ENCODE measurements around the gene CAPN10. TPM values are rescaled to one million over a fixed set of nuclear protein-coding genes. Genes with fewer than 3 reads are reported as not detected.
"Not testable (repeated sequence)": the region's sequence is repeated elsewhere in the genome, so short reads cannot be mapped to it uniquely, and the experiment has no call there.

Gene CAPN10
- total RNA-seq, 1 donor from 2014 or later: 34.4 TPM

DNA sequence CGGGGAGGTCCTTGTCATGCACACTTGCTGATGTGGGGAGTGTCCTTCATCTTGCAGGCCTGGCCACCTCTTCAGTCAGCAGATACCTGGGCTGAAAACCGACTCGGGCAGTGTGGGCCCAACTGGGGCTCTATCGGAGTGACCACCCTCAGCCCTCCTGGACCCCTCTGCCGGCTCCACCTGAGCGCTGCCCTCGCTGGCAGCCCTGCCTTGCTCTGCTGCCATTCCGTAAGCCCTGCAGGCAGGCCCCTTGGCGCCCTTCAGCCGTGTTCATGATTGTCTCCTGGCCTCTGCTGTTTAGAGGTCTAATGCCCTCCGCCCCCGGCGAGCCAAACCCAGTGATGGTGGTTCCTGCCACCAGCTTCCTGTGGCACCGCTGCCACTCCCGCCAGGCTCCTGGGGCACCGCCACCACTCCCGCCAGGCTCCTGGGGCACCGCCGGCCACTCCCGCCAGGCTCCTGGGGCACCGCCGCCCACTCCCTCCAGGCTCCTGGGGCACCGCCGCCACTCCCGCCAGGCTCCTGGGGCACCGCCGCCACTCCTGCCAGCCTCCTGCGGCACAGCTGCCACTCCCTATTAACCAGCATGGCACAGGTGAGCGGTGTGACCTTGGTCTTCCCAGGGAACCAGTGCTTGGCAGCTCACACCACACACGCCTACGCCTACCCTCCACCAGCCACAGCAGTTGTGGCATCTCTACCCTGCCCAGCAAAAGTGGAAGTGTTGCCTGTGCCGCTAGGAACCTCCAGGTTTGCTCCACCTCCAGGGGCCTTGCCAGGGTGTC lies 15.9 kb downstream of the CAPN10 start:
- DNase-seq (ENCODE audit: low spot score): no peak

DNA sequence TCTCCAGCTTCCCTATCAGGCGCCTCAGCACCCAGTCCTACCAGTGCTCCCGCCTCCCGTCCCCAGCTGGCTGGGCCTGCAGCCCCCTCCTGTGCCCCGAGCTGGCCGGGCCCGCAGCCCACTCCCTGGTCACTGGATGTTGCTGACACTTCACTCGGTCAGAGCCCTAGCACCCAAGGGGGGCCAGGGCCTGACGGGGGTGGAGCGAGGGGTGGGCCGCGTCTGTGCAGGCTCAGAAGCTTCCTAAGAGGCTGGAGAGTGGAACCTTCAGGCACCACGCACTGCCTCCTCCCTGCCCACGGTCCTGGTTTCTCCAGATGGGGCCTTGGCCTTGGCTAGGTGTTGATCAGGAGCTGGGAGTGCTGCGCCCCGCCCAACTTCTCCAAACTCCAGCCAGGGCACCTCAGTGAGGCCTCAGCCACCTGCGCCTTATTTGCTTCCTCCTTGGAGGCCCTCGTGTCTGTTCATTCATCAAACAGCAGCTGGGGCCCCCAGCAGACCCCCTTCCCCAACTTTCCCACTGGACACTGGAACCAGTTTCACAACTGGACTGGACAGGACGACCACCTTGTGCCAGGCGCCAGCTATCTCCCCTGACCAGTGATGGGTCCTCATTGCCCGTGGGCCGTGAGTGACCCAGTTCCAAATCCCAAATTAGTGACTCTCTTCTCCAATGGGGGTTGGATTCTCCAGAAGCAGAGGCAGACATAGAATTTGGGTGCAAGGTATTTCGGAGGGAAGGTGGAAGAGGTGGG lies 16.7 kb downstream of the CAPN10 start:
- no peak for DNase-seq (ENCODE audit: low spot score)

DNA sequence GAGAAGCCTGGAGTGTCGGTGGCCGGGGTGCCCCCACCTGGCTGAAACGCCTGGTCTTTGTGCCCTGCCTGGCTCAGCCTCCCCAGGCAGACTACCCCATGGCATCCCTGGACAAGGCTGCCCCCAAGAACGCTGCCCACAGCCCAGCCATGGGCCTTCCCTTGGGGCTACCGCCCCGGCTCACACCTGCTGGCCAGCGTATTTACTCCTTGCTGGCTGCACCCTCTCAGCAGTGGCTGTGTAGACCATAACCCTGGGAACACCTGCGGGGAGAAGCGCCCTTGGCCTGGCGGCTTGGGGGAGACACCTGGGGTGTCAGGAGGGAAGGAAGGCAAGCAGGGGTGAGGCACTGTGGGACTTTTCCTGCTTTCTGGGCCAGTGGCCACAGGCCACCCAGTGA lies 17.3 kb downstream of the CAPN10 start:
- no peak for DNase-seq (ENCODE audit: low spot score)

DNA sequence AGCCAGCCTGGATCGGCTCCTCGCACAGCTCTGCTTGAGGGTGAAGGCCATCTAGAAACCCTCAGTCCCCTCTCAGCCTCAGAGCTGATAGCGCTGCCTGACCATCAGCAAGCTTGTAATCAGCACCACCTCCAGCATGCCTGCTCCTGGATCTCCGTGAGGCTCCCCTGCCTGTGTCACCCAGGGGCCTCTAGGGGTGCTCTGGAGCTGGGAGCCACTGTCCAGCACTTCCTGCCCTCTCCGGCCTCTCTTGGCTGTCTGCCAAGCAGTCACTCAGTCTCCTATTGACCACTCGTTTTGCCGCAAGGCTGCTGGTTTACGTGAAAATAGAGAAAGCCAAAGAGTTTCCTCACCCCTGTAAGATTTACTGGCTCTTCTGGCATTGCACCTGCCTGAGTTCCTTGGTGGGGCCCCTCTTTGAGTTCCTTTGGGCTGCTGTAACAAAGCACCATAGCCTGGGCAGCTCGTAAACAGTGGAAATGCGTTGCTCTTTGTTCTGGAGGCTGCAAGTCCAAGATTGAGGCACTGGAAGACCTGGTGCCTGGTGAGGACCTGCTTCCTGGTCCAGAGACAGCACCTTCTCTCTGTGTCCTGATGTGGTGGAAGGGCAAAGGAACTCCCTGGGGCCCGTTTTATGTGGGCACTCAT lies 17.9 kb downstream of the CAPN10 start:
- no peak for DNase-seq (ENCODE audit: low spot score)

DNA sequence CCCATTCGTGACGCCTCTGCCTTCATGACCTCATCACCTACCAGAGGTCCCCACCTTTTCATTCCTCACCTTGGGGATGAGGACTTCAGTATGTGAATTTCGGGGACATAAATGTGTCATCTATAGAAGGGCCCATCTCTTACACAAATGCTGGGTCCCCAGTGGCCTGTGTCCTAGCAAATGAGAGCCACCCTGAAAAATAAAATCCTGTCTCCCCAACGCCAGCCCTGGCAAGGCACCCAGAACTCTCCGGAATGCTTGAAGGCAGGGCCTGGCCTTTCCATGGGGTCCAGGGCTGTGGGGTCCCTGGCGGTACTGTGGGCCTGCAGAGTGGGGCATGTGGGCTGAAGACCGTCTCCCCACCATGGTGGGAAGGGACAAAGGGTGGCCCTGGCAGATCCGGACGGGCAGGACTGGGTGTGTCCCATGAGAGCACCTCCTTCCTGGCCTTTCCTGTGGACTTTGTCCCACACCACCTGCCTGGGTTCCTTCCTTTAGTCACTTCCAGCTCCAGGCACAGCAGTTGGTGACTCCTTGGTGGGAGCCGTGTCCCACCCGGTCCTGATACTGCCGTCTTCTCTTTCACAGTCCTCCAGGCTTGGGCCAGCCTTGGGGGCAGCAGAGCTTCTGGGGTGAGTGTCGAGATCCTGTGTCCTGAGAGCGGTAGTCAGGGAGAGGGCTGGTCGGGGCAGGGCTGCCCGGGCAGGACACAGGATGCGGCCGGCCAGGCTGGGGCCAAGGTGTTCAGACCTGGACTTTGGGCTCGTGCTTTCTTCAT lies 18.6 kb downstream of the CAPN10 start:
- DNase-seq (ENCODE audit: low spot score): no peak

DNA sequence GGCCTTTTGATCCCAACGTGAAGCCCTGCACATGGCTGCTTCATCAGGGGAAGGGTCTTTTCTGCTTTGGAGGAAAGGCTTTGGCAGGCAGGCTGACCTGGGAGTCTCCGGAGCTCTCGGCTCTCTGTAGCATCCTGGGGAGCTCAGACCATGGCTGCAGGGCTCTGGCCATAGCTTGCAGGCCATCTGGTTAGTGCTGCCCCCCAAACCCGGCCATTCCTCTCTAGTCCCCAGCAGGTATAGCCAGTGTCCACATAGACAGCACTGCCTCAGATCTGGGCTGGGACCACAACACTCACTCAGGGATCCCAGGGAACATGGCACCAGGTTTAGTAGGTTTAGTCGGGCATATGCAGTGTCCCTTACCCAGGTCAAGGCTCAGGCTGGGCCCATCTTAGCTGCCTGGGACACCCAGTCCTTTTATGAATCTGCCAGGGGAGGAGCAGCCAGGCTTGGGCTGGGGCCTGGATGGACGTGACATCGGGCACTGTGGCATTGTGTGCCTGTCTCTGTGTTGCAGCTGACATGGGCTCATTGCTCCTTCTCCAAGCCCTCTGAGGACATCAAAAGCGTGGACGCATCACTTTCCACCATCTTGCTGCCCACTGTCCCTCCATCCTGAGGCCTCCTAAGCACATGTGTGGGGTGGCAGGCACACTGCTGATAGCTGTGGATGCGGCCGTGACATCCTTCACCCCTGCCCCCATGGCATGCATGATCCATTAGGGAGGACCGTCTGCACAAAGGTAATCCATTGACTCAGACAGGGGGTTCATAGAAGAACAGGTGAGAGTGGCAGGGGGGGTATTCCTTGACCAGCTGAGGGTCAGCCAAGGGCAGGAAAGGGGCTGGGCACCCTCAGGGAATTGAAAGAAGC lies 19.6 kb downstream of the CAPN10 start:
- no peak for DNase-seq (ENCODE audit: low spot score)

DNA sequence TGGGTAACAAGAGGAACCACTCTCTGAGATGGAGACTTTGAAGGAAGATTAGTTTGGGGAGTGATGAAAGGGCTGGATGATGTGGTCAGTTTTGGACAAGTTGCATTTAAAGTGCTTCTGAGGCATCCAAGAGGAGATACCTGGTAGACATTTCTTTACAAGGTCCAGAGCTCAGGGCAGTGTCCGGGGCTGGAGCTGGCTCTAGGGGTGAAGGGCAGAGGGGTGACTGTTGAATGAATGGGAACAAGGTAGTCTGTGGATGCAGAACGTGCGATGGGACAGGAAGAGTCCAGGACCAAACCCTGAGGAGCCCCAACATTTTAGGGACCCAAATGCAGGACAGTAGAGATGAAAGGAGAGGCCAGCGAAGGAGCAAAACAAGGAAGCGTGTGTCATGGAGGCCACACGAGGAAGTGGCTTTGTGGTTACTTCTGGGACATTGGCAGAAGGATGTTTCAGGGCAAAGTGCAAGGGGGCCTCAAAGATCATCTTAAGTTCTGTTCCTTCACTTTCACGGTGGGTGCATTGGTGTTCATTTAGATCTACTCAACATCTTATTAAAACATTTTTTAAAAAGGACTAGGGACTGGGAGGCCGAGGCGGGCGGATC lies 25.2 kb downstream of the CAPN10 start:
- DNase-seq (ENCODE audit: low spot score): no peak

DNA sequence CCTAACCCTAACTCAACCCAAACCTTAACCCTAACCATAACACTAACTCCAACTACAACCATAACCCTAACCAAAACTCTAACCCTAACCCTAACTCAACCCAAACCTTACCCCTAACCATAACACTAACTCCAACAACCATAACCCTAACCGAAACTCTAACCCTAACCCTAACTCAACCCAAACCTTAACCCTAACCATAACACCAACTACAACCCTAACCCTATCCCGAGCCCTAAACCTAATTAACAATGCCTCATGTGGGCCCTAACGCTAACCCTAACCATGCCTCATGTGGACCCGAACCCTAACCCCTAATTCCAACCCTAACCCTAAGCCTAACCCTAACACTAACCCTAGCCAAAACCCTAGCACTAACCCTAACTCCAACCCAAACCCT lies 27.2 kb downstream of the CAPN10 start:
- DNase-seq (ENCODE audit: low spot score): no peak

DNA sequence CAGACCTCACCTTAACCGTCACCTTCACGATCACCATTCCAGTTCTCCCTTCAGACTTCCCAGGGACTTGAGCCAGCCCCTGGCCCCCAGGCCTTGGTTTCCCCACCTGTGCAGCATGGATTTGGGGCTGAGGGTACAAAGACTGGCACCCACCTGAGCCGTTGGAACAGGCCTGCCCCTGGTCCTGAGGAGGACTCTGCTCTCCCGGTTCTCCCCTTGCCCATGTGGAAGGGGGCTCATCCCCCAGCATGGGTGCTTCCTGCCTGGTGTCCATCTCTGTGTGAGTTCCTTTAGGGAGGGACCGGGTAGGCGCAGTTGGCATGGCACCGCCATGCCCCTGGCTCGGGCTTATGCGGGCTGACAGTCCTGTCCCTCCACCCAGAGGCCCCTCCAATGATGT lies 27.9 kb downstream of the CAPN10 start:
- no peak for DNase-seq (ENCODE audit: low spot score)

DNA sequence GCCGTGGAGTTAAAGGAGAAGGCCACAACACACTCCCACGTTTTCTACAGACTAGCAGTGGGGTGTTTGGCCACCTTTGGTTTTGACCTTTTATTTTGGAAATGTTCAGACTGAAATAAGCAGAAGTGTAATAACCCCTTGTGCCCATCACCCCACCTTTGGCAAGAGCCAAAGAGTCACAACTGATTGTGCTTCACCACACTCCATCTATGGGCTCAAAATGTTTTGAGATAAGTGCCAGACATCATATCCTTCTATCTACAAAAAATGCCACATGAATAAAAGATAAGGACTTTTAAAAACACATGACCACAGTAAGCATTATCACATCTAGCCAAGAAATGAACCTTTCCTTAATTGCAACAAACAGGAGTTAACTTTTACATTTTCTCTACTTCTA lies 28.9 kb downstream of the CAPN10 start:
- no peak for DNase-seq (ENCODE audit: low spot score)

DNA sequence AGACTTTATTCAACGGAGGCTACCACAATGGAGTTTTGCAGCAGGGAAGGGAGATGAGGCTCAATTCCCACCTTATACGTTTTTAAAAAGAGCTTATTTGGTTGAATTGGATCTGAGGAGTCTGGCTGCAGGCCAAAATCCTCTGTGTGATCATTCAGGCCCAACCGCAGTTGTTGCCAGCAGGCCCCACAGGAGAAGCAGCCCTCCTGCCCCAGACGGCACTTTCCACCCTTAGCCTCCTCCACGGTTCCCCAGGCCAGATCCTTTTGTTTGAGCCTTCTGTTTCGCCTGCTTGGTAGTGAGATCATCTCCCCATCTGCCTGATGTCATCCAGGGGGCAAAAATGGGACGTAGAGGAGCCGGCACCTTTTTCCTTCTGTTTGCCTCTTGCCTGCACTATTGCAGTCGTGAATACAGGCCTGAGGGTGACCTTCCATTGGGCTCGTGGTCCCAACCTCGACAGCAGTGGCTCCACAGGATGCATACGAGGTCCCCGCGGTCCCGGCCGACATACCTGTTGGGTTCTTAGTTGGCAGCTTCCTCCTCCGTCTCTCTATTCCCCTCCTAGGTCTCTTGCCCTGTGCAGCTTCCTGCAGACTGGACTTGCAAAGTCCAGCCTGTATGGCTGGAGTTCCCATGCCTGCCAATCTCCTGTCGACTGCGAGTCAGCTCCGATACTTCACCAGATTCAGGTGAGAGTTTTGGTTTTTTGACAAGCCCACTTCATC lies 29.4 kb downstream of the CAPN10 start:
- no peak for DNase-seq (ENCODE audit: low spot score)

DNA sequence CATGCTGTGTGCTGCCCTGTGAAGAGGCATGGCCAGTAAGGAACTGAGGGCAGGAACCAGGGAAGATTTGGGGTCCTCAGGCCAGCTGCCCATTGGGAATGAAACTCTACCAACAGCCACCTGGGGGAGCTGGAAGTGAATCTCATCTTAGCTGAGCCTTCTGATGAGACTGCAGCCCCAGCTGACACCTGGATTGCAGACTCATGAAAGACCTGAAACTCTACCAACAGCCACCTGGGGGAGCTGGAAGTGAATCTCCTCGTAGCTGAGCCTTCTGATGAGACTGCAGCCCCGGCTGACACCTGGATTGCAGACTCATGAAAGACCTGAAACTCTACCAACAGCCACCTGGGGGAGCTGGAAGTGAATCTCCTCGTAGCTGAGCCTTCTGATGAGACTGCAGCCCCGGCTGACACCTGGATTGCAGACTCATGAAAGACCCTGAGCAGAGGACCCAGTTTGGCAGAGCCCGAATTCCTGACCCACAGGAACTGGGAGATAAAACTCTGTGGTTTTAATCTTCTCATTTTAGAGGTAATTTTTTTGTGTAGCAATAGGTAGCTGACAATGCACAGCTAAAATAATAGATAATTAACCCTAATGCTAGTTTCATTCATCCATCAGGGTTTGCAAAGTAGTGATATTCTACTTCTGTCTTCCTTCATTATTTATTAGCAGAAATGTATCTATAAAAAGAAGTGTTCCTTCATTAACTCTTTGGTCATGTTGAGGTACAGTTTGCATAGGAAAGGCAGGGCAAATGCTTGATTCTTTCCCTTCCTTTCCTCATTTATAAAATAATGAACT lies 30.5 kb downstream of the CAPN10 start:
- DNase-seq (ENCODE audit: low spot score): not testable (repeated sequence)

DNA sequence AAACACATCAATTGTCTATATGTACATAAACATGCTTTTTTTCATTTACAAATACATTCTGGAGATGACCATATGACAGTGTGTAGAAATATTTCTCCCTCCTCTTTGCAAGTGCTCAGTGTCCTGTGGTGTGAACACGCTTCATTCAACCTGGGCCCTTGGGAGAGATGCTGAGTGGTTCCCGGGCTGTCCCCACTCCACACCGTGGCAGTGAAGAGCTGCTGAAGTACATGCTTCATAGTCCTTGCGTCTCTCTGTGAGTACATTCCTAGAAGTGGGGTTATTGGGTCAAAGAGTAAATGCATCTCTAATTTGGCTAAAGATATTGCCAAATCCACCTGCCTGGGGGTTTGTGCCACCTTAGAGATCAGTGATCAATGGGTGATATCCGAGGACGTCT lies 32.2 kb downstream of the CAPN10 start:
- no peak for DNase-seq (ENCODE audit: low spot score)

DNA sequence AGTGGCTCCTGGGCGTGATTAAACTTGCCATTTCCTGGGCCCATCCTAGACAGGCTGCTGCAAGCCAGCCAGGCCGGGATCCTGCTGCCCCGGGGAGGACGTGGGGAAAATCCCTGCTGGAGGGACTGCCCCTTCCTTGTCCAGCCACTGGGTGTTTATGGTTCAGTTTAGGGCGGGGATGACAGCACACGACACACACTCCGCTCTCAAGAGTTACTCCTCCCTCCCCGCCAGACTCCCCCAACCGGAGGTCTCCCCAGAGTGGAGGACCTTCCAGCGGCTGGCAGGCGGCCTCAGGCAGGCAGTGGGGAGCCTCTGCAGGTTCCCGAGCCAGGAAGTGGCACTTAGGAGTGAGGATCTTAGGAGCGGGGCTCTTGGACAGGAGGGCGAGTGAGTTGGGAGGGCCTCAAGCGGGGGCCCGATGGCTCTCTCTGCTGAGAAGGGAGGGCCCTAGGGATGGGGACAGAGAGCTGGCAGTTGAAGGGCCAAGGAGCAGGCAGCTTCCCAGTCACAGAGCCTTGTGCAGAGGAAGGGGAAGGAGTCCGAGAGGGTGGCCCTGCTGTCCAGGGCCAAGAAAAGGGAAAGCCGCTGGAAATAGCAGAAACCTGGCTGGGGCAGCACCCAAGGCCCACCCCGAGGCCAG lies 33.1 kb downstream of the CAPN10 start:
- DNase-seq (ENCODE audit: low spot score): no peak

DNA sequence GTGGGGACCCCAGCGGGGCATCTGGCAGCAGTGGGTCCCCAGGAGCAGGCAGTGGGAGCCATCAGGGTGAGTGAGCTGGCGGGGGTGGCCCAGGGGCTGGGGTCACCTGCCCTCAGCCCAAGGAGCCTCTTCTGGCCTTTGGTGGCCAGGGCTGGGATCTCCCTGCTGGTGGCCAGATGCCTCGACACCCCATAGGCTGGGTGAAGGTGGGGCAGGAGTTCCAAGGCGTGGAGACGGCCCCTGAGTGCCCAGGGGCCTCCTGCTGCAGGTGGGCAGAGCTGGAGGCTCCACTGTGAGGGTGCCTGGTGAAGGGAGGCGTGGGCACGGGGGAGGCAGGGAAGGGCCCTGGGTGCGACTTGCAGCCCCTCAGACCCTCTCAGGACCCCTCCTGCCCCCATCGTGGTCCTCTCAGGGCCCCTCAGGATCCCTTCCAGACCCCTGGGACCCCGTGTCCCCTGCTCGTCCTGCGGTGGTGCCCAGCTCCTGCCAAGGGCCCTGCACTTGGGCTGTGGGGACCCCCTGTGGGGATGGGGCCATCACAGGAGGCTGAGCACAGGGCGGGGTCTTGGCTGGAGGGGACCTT lies 33.7 kb downstream of the CAPN10 start:
- DNase-seq (ENCODE audit: low spot score): no peak

DNA sequence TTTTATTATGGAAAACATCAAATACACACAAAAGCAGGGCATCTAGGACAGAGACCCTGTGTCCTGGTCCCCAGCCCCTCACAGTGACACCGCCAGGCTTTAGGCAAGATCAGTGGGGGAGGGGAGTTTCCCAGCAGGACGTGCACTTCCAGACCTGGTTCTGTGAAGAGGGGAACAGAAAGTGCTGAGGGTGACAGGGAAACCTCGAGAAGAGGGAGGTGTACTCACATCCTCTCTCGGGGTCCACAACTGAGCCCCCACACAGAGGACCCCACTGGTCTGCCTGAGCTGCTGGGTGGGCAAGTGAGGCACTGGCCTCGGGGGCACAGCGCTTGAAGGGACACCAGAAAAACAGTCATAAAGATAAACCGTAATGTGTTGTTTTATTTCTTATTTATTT lies 34.3 kb downstream of the CAPN10 start:
- no peak for DNase-seq (ENCODE audit: low spot score)

DNA sequence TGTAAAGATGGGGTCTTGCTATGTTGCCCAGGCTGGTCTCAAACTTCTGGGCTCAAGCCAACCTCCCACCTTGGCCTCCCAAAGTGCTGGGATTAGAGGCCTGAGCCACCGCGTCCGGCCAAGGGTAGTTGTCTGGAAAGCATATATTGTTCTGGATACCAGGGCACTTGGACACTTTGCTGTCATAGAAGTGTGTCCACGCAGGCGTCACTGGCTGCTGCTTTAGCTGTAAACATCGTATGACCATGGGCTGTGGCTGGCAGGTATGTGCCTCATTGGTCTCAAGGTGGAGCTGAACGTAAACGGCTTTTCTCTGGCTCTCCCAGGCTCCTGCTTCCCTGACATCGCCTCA lies 35.5 kb downstream of the CAPN10 start:
- DNase-seq (ENCODE audit: low spot score): no peak

DNA sequence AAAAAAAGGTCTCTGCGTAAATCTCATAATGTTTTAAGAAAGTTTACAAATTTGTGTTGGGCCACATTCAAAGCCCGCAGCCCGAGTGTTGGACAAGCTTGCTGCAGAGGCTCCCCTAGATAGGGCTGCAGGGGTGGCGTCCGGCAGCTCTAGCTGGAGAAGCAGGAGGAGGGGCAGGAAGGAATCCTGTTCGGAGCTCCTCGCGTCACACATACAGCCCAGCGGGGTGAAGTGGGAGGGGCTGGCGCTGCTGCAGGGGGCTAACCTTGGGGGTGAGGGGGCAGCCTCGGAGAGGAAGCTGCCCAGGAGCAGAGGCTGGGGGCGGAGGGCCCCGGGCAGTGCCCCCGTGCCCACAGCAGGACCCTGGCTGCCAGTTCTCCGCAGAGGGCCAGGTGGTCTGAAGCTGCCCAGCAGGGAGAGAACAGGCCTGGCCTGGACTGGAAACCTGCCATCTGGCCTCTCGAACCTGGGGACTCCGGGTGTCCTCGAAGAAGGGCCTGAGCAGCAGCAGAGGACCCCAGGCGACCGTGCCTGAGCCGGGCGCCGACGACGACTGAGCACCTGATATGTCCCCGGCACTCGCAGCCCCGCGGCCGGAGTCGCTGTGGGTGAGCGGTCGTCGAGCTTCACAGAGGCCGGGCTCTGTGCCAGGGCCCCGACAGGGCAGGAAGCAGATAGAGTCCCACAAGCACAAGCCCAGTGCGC lies 36.1 kb downstream of the CAPN10 start:
- DNase-seq (ENCODE audit: low spot score): no peak

Measured in ureter (tissue), 1 donor.